Vagina (tissue), 2 donors: ENCODE results near the gene TNFAIP1. TPM values are rescaled to one million over a fixed set of nuclear protein-coding genes. Genes with fewer than 3 reads are reported as not detected.
A peak's percentile ranks its signal among the peaks of the same experiment; 100 is the strongest.

ENCODE experiments used
- DNase-seq, 2 donors: peaks; one replicate each; pipeline ENCODE4 v3.0.0-alpha.2; 2017; ENCODE audit errors: extremely low spot score in 2 of 2
- H3K27ac ChIP-seq: fragments of 200-600 bp; sonication (generic); one replicate; pipeline ENCODE4 v1.5.1; 2019
- H3K27me3 ChIP-seq: fragments of 200-600 bp; sonication (generic); one replicate; pipeline ENCODE4 v1.5.1; 2019
- H3K36me3 ChIP-seq, 2 donors: fragments of 200-600 bp; sonication (generic); one replicate each; pipeline ENCODE4 v1.5.1; 2017 to 2019
- H3K4me1 ChIP-seq: fragments of 200-600 bp; sonication (generic); one replicate; pipeline ENCODE4 v1.5.1; 2019
- H3K4me3 ChIP-seq, 2 donors: fragments of 200-600 bp; sonication (generic); 1 replicate in 1 of 2; 2 replicates in 1 of 2; pipeline ENCODE4 v1.5.1; 2016 to 2019
- H3K9me3 ChIP-seq: fragments of 200-600 bp; sonication (generic); one replicate; pipeline ENCODE4 v1.5.1; 2019
- POLR2A ChIP-seq, 2 donors: fragments of 450-650 bp; IDR thresholded peaks; one replicate each; pipeline ENCODE4 v1.6.1; 2017; ENCODE audit warnings: antibody characterized with exemption in 2 of 2, mild to moderate bottlenecking in 2 of 2, moderate library complexity in 2 of 2
- POLR2AphosphoS5 ChIP-seq, 2 donors: sonication (generic); formaldehyde crosslinking; IDR thresholded peaks; one replicate each; pipeline ENCODE4 v1.9.0; 2017; ENCODE audit warnings: antibody characterized with exemption in 2 of 2, mild to moderate bottlenecking in 2 of 2, low read depth in 1 of 2; ENCODE audit not compliant: insufficient read depth in 1 of 2
- intact Hi-C: fragments of 100-400 bp; cut with DNase I; formaldehyde crosslinking; loops from one replicate; pipeline ENCODE4 v1.15.1; 2023
- total RNA-seq: library from RNA; depleted of rRNA; stranded (reverse); fragments of >200 nt; gene quantifications from one replicate; pipeline ENCODE4 v1.2.3, GENCODE V29; 2016
- TF ChIP-seq, protein P1 (sequence below), 3 experiments: fragments of 450-650 bp in 2 of 3; fragments of 200-600 bp in 1 of 3; sonication (generic) in 1 of 3; IDR thresholded peaks; one replicate each; pipeline ENCODE4 v1.5.1; 2017 to 2019; ENCODE audit warnings: antibody characterized with exemption in 3 of 3, mild to moderate bottlenecking in 2 of 3, moderate library complexity in 2 of 3

Gene TNFAIP1
- total RNA-seq, 1 donor from 2014 or later = 27.3 TPM

DNA sequence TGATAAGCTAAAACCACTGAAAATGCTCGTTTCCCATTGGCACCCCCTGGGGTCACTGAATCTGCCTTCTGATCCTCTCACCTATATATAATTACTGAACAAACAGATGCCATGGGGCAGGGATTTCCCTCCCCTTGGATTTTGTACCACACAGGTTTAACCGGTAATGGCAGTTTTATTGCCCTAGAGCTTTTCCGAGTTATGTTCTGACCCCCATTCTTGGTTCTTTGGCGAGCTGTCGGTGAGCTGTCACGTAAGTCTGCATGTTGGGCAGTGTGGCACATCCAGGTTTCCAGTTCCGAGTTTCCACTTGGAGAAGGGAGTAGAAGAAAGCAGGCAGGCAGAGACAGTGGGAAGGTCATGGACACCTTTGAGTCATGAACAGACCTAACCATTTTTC is 9.4 kb upstream of the TNFAIP1 start:
- intact Hi-C loops = no loop called here
- Histone ChIP-seq H3K4me3 (no peak overlapping the region), H3K36me3 (peaks cover 0 to 27% of the 10 kb centered on the region in 2 donors), H3K27me3 (no peaks in the 10 kb centered on the region), H3K27ac (no peak overlapping the region), H3K9me3 (no peaks in the 10 kb centered on the region), H3K4me1 (no peaks in the 10 kb centered on the region)
- TF ChIP-seq POLR2A (IDR thresholded peaks at IDR 0.05) (no peak), POLR2AphosphoS5 (IDR thresholded peaks at IDR 0.05; ENCODE audit: insufficient read depth in 1 of 2, low read depth in 1 of 2) (no peak)
- TF ChIP-seq, protein P1, sequence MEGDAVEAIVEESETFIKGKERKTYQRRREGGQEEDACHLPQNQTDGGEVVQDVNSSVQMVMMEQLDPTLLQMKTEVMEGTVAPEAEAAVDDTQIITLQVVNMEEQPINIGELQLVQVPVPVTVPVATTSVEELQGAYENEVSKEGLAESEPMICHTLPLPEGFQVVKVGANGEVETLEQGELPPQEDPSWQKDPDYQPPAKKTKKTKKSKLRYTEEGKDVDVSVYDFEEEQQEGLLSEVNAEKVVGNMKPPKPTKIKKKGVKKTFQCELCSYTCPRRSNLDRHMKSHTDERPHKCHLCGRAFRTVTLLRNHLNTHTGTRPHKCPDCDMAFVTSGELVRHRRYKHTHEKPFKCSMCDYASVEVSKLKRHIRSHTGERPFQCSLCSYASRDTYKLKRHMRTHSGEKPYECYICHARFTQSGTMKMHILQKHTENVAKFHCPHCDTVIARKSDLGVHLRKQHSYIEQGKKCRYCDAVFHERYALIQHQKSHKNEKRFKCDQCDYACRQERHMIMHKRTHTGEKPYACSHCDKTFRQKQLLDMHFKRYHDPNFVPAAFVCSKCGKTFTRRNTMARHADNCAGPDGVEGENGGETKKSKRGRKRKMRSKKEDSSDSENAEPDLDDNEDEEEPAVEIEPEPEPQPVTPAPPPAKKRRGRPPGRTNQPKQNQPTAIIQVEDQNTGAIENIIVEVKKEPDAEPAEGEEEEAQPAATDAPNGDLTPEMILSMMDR (IDR thresholded peaks at IDR 0.05) = no peak
- peak; percentile 28 to 49 for DNase-seq

DNA sequence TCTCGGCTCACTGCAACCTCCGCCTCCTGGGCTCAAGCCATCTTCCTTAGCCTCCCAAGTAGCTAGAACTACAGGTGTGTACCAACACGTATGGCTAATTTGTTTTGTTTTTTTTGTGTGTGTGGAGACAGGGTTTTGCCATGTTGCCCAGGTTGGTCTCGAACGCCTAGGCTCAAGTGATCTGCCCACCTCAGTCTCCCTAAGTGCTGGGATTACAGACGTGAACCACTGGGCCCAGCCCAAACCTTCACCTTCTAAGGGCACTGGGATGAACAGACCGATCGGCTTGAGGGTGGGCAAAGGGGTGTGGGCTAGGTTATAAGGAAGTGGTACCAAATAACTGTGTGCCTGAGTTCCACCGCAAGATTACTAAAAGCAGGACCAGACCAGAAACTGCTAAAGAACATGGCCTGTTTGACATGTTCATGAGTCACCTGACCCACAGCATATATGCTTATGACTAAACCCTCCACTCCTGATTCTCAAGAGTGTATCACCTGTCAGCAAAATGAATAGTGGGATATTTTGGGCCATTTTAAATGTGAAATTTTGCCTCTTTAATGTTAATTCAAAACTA is 8.4 kb upstream of the TNFAIP1 start:
- H3K9me3 ChIP-seq = no peaks in the 10 kb centered on the region

DNA sequence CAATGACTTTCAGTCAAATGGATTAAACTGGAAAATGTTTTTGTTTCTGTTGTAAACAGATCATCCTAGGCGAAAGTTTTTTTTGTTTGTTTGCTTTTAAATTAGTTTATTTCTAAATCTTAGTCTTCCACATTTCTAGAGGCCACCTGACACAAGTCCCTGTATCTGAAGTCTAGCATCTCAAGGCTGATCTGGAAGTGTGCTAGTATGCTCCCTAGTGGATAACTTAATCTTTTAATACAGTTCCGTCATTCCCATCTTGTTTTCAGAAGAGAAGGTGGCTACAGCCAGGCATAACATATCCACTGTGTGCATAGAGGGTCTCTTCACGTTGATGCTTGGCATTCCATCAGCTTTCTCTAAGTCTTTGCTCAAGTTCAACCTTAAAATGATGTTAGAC is 7.9 kb upstream of the TNFAIP1 start:
- H3K9me3 ChIP-seq = no peaks in the 10 kb centered on the region
- H3K27ac ChIP-seq = no peak overlapping the region
- no peaks in the 10 kb centered on the region for H3K27me3 ChIP-seq
- intact Hi-C loops = no loop called here
- TF ChIP-seq POLR2A (IDR thresholded peaks at IDR 0.05) (no peak), POLR2AphosphoS5 (IDR thresholded peaks at IDR 0.05; ENCODE audit: insufficient read depth in 1 of 2, low read depth in 1 of 2) (no peak)
- TF ChIP-seq, protein P1 (IDR thresholded peaks at IDR 0.05) = no peak
- H3K4me3 ChIP-seq = no peak overlapping the region
- H3K36me3 ChIP-seq = peaks cover 0 to 36% of the 10 kb centered on the region in 2 donors
- DNase-seq = peak in 1 of 2 donors; percentile 8
- no peaks in the 10 kb centered on the region for H3K4me1 ChIP-seq

More for the DNA sequence above, 8.4 kb upstream of the TNFAIP1 start:
- peak in 1 of 2 donors; percentile 17 for TF ChIP-seq POLR2AphosphoS5 (IDR thresholded peaks at IDR 0.05; ENCODE audit: insufficient read depth in 1 of 2, low read depth in 1 of 2)
- TF ChIP-seq, protein P1 (IDR thresholded peaks at IDR 0.05) = no peak
- Histone ChIP-seq H3K36me3 (peaks cover 0 to 36% of the 10 kb centered on the region in 2 donors), H3K27ac (no peak overlapping the region), H3K27me3 (no peaks in the 10 kb centered on the region), H3K4me1 (no peaks in the 10 kb centered on the region), H3K4me3 (no peak overlapping the region)
- intact Hi-C loops = no loop called here
- peak; percentile 40 to 46 for DNase-seq

DNA sequence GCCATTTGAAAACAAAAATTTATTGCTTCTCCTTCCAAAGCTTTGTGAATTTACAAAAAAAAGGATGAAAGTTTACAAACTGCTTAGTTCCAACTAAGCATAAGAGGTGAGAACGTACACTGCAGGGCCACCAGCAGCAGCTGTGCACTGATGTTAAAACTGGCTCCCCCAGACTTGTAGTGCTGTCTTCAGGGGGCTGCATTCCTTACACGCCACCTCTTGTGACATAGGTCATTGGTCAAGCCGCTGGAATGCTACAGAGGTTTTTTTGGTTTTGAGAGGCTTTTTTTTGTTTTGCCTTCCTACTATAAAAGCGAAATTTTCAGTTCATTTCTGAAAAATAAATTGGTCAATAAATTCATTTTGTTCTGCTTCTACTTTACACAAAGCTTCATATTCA is 7.2 kb upstream of the TNFAIP1 start:
- intact Hi-C loops = no loop called here
- Histone ChIP-seq H3K36me3 (peaks cover 0 to 36% of the 10 kb centered on the region in 2 donors), H3K4me1 (peaks cover 6% of the 10 kb centered on the region)

DNA sequence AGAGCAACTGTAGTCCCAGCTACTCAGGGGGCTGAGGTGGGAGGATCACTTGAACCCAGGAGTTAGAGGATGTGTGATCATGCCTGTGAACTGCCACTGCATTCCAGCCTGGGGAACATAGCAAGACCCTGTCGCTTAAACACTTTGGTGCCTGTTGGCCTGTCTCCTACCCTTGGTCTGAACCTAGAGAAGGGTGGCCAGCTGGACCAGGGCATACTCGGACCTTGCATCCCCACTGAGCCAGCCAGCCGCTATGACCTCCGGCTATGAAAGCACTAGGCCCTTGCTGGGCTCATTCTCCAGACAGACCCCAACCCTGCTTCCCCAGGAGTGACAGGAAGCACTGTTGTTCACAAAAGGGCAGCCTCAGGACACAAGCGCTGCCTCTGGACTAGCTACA is 4.9 kb upstream of the TNFAIP1 start:
- TF ChIP-seq, protein P1 (IDR thresholded peaks at IDR 0.05) = no peak
- TF ChIP-seq POLR2A (IDR thresholded peaks at IDR 0.05) = no peak
- TF ChIP-seq POLR2AphosphoS5 (IDR thresholded peaks at IDR 0.05; ENCODE audit: insufficient read depth in 1 of 2, low read depth in 1 of 2) = no peak
- Histone ChIP-seq H3K36me3 (peaks cover 0 to 36% of the 10 kb centered on the region in 2 donors), H3K9me3 (no peaks in the 10 kb centered on the region), H3K27ac (no peak overlapping the region), H3K27me3 (no peaks in the 10 kb centered on the region), H3K4me3 (no peak overlapping the region), H3K4me1 (peaks cover 23% of the 10 kb centered on the region)
- intact Hi-C loops = no loop called here
- DNase-seq = no peak

More for the DNA sequence above, 7.2 kb upstream of the TNFAIP1 start:
- no peaks in the 10 kb centered on the region for H3K9me3 ChIP-seq
- TF ChIP-seq POLR2AphosphoS5 (IDR thresholded peaks at IDR 0.05; ENCODE audit: insufficient read depth in 1 of 2, low read depth in 1 of 2) = no peak
- TF ChIP-seq, protein P1 (IDR thresholded peaks at IDR 0.05) = no peak
- TF ChIP-seq POLR2A (IDR thresholded peaks at IDR 0.05) = no peak
- H3K27me3 ChIP-seq = no peaks in the 10 kb centered on the region
- H3K27ac ChIP-seq = no peak overlapping the region
- H3K4me3 ChIP-seq = no peak overlapping the region
- DNase-seq = peak in 1 of 2 donors; percentile 5
